HEK293 (cell line): ENCODE data around the gene FOXP1.

Source experiments
- CTCF ChIA-PET: fragments of 350-600 bp; formaldehyde crosslinking; extraction: SDS; loops from one replicate; lab custom pipeline; 2021; ENCODE audit warnings: antibody characterized with exemption; lab: Yijun Ruan, JAX
- POLR2A ChIA-PET: fragments of 300-600 bp; formaldehyde crosslinking; extraction: SDS; loops from one replicate; lab custom pipeline; 2020; ENCODE audit warnings: antibody characterized with exemption, inconsistent platforms; lab: Yijun Ruan, JAX
- H3K27ac ChIP-seq: fragments of 200-500 bp; sonication (Bioruptor generic); 2 replicates; pipeline ENCODE4 v1.5.1; 2014; ENCODE audit warnings: low read depth, low read length, control low read depth, inconsistent platforms; ENCODE audit errors: extremely low read depth
- H3K36me3 ChIP-seq, 2 experiments: fragments of 200-500 bp in 1 of 2; sonication (Bioruptor generic) in 1 of 2; 1 replicate in 1 of 2; 2 replicates in 1 of 2; pipeline ENCODE4 v1.5.1; 2014 to 2017; ENCODE audit warnings: inconsistent platforms in 2 of 2, low read length in 2 of 2; ENCODE audit not compliant: control insufficient read depth in 2 of 2, insufficient read depth in 1 of 2
- H3K4me1 ChIP-seq: fragments of 200-500 bp; sonication (Bioruptor generic); 2 replicates; pipeline ENCODE4 v1.5.1; 2014; ENCODE audit warnings: mild to moderate bottlenecking, low read length, inconsistent platforms; ENCODE audit not compliant: control insufficient read depth, insufficient read depth
- H3K4me3 ChIP-seq: 2 replicates; pipeline ENCODE4 v1.5.1; 2011; ENCODE audit warnings: low read depth, mild to moderate bottlenecking, control low read depth, low read length, moderate library complexity
- H3K9me3 ChIP-seq: fragments of 200-500 bp; sonication (Bioruptor generic); 2 replicates; pipeline ENCODE4 v1.5.1; 2014; ENCODE audit warnings: low read depth, low read length, inconsistent platforms; ENCODE audit not compliant: control insufficient read depth, insufficient read depth
- GLI4 ChIP-seq: fragments of 450-650 bp; formaldehyde crosslinking; IDR thresholded peaks from 2 replicates; pipeline ENCODE4 v1.5.1; 2016; ENCODE audit warnings: missing biosample characterization, missing genetic modification characterization
- HOXD13 ChIP-seq: sonication (generic); formaldehyde crosslinking; IDR thresholded peaks from 2 replicates; pipeline ENCODE4 v1.8.0; 2022; ENCODE audit warnings: missing genetic modification reagents, borderline replicate concordance
- KLF1 ChIP-seq: fragments of 450-650 bp; formaldehyde crosslinking; IDR thresholded peaks from 2 replicates; pipeline ENCODE4 v1.5.1; 2016; ENCODE audit warnings: missing biosample characterization, missing genetic modification characterization
- REPIN1 ChIP-seq: fragments of 450-650 bp; formaldehyde crosslinking; IDR thresholded peaks from 2 replicates; pipeline ENCODE4 v1.5.1; 2017; ENCODE audit warnings: missing biosample characterization, missing genetic modification characterization, low read depth
- ZIC2 ChIP-seq: fragments of 450-650 bp; formaldehyde crosslinking; IDR thresholded peaks from 2 replicates; pipeline ENCODE4 v1.5.1; 2016; ENCODE audit warnings: missing biosample characterization, missing genetic modification characterization
- ZNF132 ChIP-seq: fragments of 450-650 bp; formaldehyde crosslinking; IDR thresholded peaks from 2 replicates; pipeline ENCODE4 v1.5.1; 2017; ENCODE audit warnings: missing biosample characterization, missing genetic modification characterization, borderline replicate concordance
- ZNF175 ChIP-seq: fragments of 450-650 bp; formaldehyde crosslinking; IDR thresholded peaks from 2 replicates; pipeline ENCODE4 v1.5.1; 2016; ENCODE audit warnings: missing biosample characterization, missing genetic modification characterization
- ZNF341 ChIP-seq: fragments of 450-650 bp; formaldehyde crosslinking; IDR thresholded peaks from 2 replicates; pipeline ENCODE4; 2016; ENCODE audit warnings: low read depth, missing biosample characterization, missing genetic modification characterization
- ZNF416 ChIP-seq: fragments of 450-650 bp; formaldehyde crosslinking; IDR thresholded peaks from 2 replicates; pipeline ENCODE4 v1.5.1; 2016; ENCODE audit warnings: missing biosample characterization, missing genetic modification characterization
- ZNF624 ChIP-seq: fragments of 450-650 bp; formaldehyde crosslinking; IDR thresholded peaks from 2 replicates; pipeline ENCODE4 v1.5.1; 2017; ENCODE audit warnings: missing biosample characterization, missing genetic modification characterization
- ZNF626 ChIP-seq: fragments of 450-650 bp; sonication (Bioruptor Pico); formaldehyde crosslinking; IDR thresholded peaks from 2 replicates; pipeline ENCODE4 v1.5.1; 2018; ENCODE audit warnings: missing biosample characterization, missing genetic modification characterization, inconsistent platforms
- ZNF664 ChIP-seq: fragments of 450-650 bp; formaldehyde crosslinking; IDR thresholded peaks from 2 replicates; pipeline ENCODE4 v1.5.1; 2016; ENCODE audit warnings: missing biosample characterization, missing genetic modification characterization
- ZNF785 ChIP-seq: fragments of 450-650 bp; formaldehyde crosslinking; IDR thresholded peaks from 2 replicates; pipeline ENCODE4 v1.5.1; 2016; ENCODE audit warnings: missing biosample characterization, missing genetic modification characterization
- ZNF830 ChIP-seq: fragments of 450-650 bp; IDR thresholded peaks from 2 replicates; pipeline ENCODE4 v1.5.0; 2018; ENCODE audit warnings: missing biosample characterization, missing genetic modification characterization, low read depth, mild to moderate bottlenecking, moderate library complexity
- TF ChIP-seq, protein P1 (sequence below): fragments of 450-650 bp; formaldehyde crosslinking; IDR thresholded peaks from 2 replicates; pipeline ENCODE4 v1.5.1; 2017; ENCODE audit warnings: missing biosample characterization, mild to moderate bottlenecking, missing genetic modification characterization, moderate library complexity
- TF ChIP-seq, protein P2 (sequence below): fragments of 450-650 bp; formaldehyde crosslinking; IDR thresholded peaks from 2 replicates; pipeline ENCODE4 v1.5.1; 2017; ENCODE audit warnings: missing biosample characterization, missing genetic modification characterization
- TF ChIP-seq, protein P3 (sequence below): fragments of 450-650 bp; formaldehyde crosslinking; conservative IDR thresholded peaks from 2 replicates; pipeline ENCODE4 v1.5.1; 2016; ENCODE audit warnings: low read depth, missing biosample characterization, missing genetic modification characterization
- TF ChIP-seq, protein P4 (sequence below): IDR thresholded peaks from 2 replicates; pipeline ENCODE4 v1.6.1; 2011; ENCODE audit warnings: mild to moderate bottlenecking, low read depth, low read length, borderline replicate concordance
- TF ChIP-seq, protein P5 (sequence below): fragments of 450-650 bp; formaldehyde crosslinking; IDR thresholded peaks from 2 replicates; pipeline ENCODE4 v1.5.1; 2016; ENCODE audit warnings: missing biosample characterization, missing genetic modification characterization, borderline replicate concordance

FOXP1 gene

DNA sequence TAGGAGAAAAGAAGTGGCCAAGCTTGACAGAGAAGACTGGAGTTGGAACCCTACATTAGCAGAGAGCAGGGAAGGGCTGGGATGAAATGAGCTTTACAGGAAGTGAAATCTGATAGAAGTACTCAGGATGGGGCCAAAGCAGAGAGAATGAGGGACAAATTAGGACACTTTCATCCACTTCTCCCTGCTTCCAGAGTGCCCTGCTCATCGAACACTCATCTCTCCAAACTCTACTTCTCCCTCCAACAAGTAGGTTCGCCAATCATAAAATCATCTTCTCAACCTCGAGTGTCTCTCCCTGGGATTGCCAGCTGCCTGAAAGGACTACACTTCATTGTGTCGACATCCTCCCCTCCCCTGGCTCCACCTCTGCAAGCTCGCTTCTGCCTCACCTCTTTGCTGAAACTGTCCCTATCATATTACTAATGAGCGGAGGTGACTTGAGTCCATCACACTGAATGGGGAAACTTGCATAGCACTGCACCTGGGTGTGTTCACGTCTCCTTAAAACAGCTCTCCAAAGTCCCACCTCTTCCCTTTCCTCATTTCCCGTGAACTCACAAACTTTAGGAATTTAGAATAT is 365.8 kb downstream of the FOXP1 start (continued):
- TF ChIP-seq HOXD13 = no peak
- TF ChIP-seq, all 188 proteins: peak for 4

DNA sequence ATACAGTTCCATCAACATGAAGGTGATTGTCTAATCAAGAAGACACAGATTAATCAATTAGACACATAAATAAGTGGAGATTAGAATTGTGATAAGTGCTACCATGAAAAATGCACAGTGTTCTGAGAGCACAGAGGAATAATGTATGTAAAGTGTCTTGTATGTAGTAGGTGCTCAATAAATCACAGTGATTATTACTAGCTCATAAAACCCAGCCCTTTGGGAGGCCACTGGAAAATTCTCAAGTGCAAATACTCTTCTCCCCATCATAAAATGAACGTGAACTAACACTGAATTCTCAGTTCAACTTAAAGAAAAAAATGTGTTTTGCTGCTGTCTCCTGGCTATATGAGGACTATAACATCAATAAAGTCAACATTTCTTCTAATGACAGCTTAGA is 368.2 kb downstream of the FOXP1 start:
- Histone ChIP-seq H3K27ac (no peak overlapping the region), H3K4me1 (0 out of 2 replicates have a peak, but pooled peaks cover 3% of the 10 kb centered on the region), H3K4me3 (no peak overlapping the region), H3K36me3 (no peaks in the 10 kb centered on the region), H3K9me3 (no peaks in the 10 kb centered on the region)
- CTCF ChIA-PET = interaction anchor here (0.9 kb wide), 1 partner anchor 498 kb away, joined by 3 read pairs; no protein-coding TSS in a partner anchor
- POLR2A ChIA-PET = no interaction called here
- TF ChIP-seq, protein P1, sequence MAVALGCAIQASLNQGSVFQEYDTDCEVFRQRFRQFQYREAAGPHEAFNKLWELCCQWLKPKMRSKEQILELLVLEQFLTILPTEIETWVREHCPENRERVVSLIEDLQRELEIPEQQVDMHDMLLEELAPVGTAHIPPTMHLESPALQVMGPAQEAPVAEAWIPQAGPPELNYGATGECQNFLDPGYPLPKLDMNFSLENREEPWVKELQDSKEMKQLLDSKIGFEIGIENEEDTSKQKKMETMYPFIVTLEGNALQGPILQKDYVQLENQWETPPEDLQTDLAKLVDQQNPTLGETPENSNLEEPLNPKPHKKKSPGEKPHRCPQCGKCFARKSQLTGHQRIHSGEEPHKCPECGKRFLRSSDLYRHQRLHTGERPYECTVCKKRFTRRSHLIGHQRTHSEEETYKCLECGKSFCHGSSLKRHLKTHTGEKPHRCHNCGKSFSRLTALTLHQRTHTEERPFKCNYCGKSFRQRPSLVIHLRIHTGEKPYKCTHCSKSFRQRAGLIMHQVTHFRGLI = no peak
- TF ChIP-seq ZNF664 = peak; percentile 72
- TF ChIP-seq, protein P2, sequence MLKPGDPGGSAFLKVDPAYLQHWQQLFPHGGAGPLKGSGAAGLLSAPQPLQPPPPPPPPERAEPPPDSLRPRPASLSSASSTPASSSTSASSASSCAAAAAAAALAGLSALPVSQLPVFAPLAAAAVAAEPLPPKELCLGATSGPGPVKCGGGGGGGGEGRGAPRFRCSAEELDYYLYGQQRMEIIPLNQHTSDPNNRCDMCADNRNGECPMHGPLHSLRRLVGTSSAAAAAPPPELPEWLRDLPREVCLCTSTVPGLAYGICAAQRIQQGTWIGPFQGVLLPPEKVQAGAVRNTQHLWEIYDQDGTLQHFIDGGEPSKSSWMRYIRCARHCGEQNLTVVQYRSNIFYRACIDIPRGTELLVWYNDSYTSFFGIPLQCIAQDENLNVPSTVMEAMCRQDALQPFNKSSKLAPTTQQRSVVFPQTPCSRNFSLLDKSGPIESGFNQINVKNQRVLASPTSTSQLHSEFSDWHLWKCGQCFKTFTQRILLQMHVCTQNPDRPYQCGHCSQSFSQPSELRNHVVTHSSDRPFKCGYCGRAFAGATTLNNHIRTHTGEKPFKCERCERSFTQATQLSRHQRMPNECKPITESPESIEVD (tag by site-specific recombination) = 0 out of 2 replicates have a peak, but pooled peaks have one; percentile 16

DNA sequence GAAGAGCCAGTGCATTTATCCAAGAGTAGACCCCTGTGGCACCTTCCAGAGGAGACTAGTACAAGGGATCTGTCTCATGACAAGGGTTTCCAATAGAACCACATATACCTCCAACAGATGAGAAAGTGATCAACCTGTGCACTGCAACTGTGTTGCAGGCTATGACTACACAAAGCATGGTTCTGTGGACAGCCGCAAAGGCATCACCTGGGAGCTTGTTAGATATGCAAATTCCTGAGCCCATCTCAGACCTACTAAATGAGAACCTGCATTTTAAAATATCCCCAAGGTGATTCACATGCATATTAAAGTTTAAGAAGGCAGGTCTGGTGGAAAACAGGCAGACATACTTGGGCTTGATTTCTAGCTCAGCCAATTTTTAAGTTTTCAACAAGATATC is 368.7 kb downstream of the FOXP1 start:
- Histone ChIP-seq H3K36me3 (no peaks in the 10 kb centered on the region), H3K27ac (no peak overlapping the region), H3K4me3 (no peak overlapping the region), H3K4me1 (0 out of 2 replicates have a peak, but pooled peaks cover 3% of the 10 kb centered on the region), H3K9me3 (no peaks in the 10 kb centered on the region)
- TF ChIP-seq ZIC2 (tag by site-specific recombination) (no peak), ZNF624 (tag by site-specific recombination) (no peak), ZNF132 (tag by site-specific recombination) (no peak), REPIN1 (no peak), GLI4 (tag by site-specific recombination) (no peak), ZNF416 (tag by site-specific recombination) (no peak), KLF1 (tag by site-specific recombination) (no peak), ZNF341 (tag by site-specific recombination) (no peak), ZNF785 (no peak), ZNF830 (tag by site-specific recombination) (no peak), ZNF626 (tag by site-specific recombination) (no peak), ZNF175 (tag by site-specific recombination) (no peak)
- TF ChIP-seq, protein P3, sequence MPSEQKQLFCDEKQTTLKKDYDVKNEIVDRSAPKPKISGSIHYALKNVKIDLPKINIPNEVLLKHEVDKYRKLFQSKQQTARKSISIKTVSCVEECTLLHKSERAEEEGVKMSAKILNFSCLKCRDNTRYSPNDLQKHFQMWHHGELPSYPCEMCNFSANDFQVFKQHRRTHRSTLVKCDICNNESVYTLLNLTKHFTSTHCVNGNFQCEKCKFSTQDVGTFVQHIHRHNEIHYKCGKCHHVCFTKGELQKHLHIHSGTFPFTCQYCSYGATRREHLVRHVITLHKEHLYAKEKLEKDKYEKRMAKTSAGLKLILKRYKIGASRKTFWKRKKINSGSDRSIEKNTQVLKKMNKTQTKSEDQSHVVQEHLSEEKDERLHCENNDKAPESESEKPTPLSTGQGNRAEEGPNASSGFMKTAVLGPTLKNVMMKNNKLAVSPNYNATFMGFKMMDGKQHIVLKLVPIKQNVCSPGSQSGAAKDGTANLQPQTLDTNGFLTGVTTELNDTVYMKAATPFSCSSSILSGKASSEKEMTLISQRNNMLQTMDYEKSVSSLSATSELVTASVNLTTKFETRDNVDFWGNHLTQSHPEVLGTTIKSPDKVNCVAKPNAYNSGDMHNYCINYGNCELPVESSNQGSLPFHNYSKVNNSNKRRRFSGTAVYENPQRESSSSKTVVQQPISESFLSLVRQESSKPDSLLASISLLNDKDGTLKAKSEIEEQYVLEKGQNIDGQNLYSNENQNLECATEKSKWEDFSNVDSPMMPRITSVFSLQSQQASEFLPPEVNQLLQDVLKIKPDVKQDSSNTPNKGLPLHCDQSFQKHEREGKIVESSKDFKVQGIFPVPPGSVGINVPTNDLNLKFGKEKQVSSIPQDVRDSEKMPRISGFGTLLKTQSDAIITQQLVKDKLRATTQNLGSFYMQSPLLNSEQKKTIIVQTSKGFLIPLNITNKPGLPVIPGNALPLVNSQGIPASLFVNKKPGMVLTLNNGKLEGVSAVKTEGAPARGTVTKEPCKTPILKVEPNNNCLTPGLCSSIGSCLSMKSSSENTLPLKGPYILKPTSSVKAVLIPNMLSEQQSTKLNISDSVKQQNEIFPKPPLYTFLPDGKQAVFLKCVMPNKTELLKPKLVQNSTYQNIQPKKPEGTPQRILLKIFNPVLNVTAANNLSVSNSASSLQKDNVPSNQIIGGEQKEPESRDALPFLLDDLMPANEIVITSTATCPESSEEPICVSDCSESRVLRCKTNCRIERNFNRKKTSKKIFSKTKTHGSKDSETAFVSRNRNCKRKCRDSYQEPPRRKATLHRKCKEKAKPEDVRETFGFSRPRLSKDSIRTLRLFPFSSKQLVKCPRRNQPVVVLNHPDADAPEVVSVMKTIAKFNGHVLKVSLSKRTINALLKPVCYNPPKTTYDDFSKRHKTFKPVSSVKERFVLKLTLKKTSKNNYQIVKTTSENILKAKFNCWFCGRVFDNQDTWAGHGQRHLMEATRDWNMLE (tag by site-specific recombination) = no peak
- TF ChIP-seq, protein P4, sequence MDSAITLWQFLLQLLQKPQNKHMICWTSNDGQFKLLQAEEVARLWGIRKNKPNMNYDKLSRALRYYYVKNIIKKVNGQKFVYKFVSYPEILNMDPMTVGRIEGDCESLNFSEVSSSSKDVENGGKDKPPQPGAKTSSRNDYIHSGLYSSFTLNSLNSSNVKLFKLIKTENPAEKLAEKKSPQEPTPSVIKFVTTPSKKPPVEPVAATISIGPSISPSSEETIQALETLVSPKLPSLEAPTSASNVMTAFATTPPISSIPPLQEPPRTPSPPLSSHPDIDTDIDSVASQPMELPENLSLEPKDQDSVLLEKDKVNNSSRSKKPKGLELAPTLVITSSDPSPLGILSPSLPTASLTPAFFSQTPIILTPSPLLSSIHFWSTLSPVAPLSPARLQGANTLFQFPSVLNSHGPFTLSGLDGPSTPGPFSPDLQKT = no peak
- TF ChIP-seq, protein P5, sequence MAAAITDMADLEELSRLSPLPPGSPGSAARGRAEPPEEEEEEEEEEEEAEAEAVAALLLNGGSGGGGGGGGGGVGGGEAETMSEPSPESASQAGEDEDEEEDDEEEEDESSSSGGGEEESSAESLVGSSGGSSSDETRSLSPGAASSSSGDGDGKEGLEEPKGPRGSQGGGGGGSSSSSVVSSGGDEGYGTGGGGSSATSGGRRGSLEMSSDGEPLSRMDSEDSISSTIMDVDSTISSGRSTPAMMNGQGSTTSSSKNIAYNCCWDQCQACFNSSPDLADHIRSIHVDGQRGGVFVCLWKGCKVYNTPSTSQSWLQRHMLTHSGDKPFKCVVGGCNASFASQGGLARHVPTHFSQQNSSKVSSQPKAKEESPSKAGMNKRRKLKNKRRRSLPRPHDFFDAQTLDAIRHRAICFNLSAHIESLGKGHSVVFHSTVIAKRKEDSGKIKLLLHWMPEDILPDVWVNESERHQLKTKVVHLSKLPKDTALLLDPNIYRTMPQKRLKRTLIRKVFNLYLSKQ (tag by site-specific recombination) = no peak
- ChIA-PET CTCF (interaction anchor here (0.9 kb wide), 1 partner anchor 498 kb away, joined by 3 read pairs; no protein-coding TSS in a partner anchor), POLR2A (no interaction called here)
